ENCODE results near the gene MTA2.
A peak's percentile ranks its signal among the peaks of the same experiment; 100 is the strongest.

Gene MTA2

GRCh38 chr11:62545437-62546243 lies 56.0 kb downstream of the MTA2 start (continued):
- peak; percentile 55; the same call in 1 of the 2 replicates for TF ChIP-seq ZBTB8A (tag by site-specific recombination; IDR thresholded peaks at IDR 0.05)
- TF ChIP-seq ZNF585B (tag by site-specific recombination; IDR thresholded peaks at IDR 0.05), result no peak
- peak; percentile 87 for TF ChIP-seq KLF1 (tag by site-specific recombination; IDR thresholded peaks at IDR 0.05)
- TF ChIP-seq ZBTB6 (tag by site-specific recombination; IDR thresholded peaks at IDR 0.05), result peak; percentile 29
- no peak for TF ChIP-seq TCF7L2 (IDR thresholded peaks at IDR 0.05; ENCODE audit: borderline replicate concordance, low read depth, low read length)
- peak; percentile 92 for TF ChIP-seq SCRT1 (tag by site-specific recombination; IDR thresholded peaks at IDR 0.05; ENCODE audit: borderline replicate concordance)
- no peak for TF ChIP-seq ZNF37A (tag by site-specific recombination; IDR thresholded peaks at IDR 0.05)
- 0 out of 2 replicates have a peak, but pooled peaks have one; percentile 19 for TF ChIP-seq ZNF221 (tag by site-specific recombination; IDR thresholded peaks at IDR 0.05; ENCODE audit: borderline replicate concordance)
- TF ChIP-seq ZFHX2 (tag by site-specific recombination; conservative IDR thresholded peaks at IDR 0.05), result peak; percentile 99
- peak; percentile 16; the same call in 1 of the 2 replicates for TF ChIP-seq PRDM4 (tag by site-specific recombination; IDR thresholded peaks at IDR 0.05)
- no peak for TF ChIP-seq ZNF610 (tag by site-specific recombination; IDR thresholded peaks at IDR 0.05; ENCODE audit: borderline replicate concordance)
- TF ChIP-seq ZBTB7A (tag by site-specific recombination; IDR thresholded peaks at IDR 0.05; ENCODE audit: low read depth), result 0 out of 2 replicates have a peak, but pooled peaks have one; percentile 39
- peak; percentile 97 for TF ChIP-seq PATZ1 (tag by site-specific recombination; IDR thresholded peaks at IDR 0.05)
- TF ChIP-seq SCRT2 (tag by site-specific recombination; IDR thresholded peaks at IDR 0.05), result peak; percentile 95
- TF ChIP-seq WT1 (tag by site-specific recombination; IDR thresholded peaks at IDR 0.05), result peak; percentile 95
- peak; percentile 70 for TF ChIP-seq PRDM10 (tag by site-specific recombination; IDR thresholded peaks at IDR 0.05)
- TF ChIP-seq SP7 (tag by site-specific recombination; IDR thresholded peaks at IDR 0.05), result peak; percentile 91
- TF ChIP-seq, protein P1, sequence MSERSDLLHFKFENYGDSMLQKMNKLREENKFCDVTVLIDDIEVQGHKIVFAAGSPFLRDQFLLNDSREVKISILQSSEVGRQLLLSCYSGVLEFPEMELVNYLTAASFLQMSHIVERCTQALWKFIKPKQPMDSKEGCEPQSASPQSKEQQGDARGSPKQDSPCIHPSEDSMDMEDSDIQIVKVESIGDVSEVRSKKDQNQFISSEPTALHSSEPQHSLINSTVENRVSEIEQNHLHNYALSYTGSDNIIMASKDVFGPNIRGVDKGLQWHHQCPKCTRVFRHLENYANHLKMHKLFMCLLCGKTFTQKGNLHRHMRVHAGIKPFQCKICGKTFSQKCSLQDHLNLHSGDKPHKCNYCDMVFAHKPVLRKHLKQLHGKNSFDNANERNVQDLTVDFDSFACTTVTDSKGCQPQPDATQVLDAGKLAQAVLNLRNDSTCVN (tag by site-specific recombination; optimal IDR thresholded peaks at IDR 0.05), result peak; percentile 90
- TF ChIP-seq, protein P2, sequence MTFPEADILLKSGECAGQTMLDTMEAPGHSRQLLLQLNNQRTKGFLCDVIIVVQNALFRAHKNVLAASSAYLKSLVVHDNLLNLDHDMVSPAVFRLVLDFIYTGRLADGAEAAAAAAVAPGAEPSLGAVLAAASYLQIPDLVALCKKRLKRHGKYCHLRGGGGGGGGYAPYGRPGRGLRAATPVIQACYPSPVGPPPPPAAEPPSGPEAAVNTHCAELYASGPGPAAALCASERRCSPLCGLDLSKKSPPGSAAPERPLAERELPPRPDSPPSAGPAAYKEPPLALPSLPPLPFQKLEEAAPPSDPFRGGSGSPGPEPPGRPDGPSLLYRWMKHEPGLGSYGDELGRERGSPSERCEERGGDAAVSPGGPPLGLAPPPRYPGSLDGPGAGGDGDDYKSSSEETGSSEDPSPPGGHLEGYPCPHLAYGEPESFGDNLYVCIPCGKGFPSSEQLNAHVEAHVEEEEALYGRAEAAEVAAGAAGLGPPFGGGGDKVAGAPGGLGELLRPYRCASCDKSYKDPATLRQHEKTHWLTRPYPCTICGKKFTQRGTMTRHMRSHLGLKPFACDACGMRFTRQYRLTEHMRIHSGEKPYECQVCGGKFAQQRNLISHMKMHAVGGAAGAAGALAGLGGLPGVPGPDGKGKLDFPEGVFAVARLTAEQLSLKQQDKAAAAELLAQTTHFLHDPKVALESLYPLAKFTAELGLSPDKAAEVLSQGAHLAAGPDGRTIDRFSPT (tag by site-specific recombination; IDR thresholded peaks at IDR 0.05), result peak; percentile 80
- peak; percentile 73 for TF ChIP-seq KLF9 (tag by site-specific recombination; IDR thresholded peaks at IDR 0.05; ENCODE audit: low read depth)
- 0 out of 2 replicates have a peak, but pooled peaks have one; percentile 26 for TF ChIP-seq ZNF366 (tag by site-specific recombination; conservative IDR thresholded peaks at IDR 0.05)
- TF ChIP-seq ZNF324 (tag by site-specific recombination; IDR thresholded peaks at IDR 0.05), result peak; percentile 73
- TF ChIP-seq ZNF350 (tag by site-specific recombination; IDR thresholded peaks at IDR 0.05), result no peak
- TF ChIP-seq OSR2 (tag by site-specific recombination; IDR thresholded peaks at IDR 0.05), result 0 out of 2 replicates have a peak, but pooled peaks have one; percentile 40
- TF ChIP-seq SP3 (tag by site-specific recombination; IDR thresholded peaks at IDR 0.05), result peak; percentile 91
- peak; percentile 74 for TF ChIP-seq SP2 (tag by site-specific recombination; IDR thresholded peaks at IDR 0.05)

All from HEK293 (cell line).